CD4-positive, alpha-beta T cell (primary cell): ENCODE data around the gene RASAL2. TPM values are rescaled to one million over a fixed set of nuclear protein-coding genes. Genes with fewer than 3 reads are reported as not detected.

Experiments
- ATAC-seq: fragments of 200-7000 bp; cut with Tn5 transposase; one replicate; pipeline ENCODE4 v1.10.0; 2022; ENCODE audit warnings: mild to moderate bottlenecking; ENCODE audit not compliant: poor library complexity
- CTCF ChIA-PET: fragments of 350-600 bp; sonication (Branson Sonifier 250); formaldehyde crosslinking; loops from one replicate; lab custom pipeline; 2021; ENCODE audit warnings: antibody characterized with exemption, inconsistent platforms; lab: Charles Lee
- POLR2A ChIA-PET: fragments of 350-600 bp; sonication (Branson Sonifier 250); formaldehyde crosslinking; loops from one replicate; lab custom pipeline; 2021; ENCODE audit warnings: antibody characterized with exemption, inconsistent platforms; lab: Charles Lee
- DNase-seq, 14 experiments: peaks; one replicate each; pipeline ENCODE4 v3.0.0-alpha.2; 2013 to 2020; ENCODE audit warnings: mixed read lengths in 2 of 14
- H3K27ac ChIP-seq, 2 donors: one replicate each; pipeline versions ENCODE4 v1.5.1 to v1.7.0; 2013; ENCODE audit warnings: low read length in 2 of 2, low read depth in 1 of 2, mild to moderate bottlenecking in 1 of 2
- H3K27me3 ChIP-seq, 2 experiments: 1 replicate in 1 of 2; 2 replicates in 1 of 2; pipeline versions ENCODE4 v1.6.1 to v1.7.0; 2013; ENCODE audit warnings: low read length in 2 of 2, control low read depth in 1 of 2, mild to moderate bottlenecking in 1 of 2, moderate library complexity in 1 of 2; ENCODE audit not compliant: insufficient read depth in 2 of 2, control insufficient read depth in 1 of 2
- H3K36me3 ChIP-seq: one replicate; pipeline ENCODE4 v1.6.1; 2013; ENCODE audit warnings: low read length, control low read depth; ENCODE audit not compliant: insufficient read depth
- H3K4me1 ChIP-seq: one replicate; pipeline ENCODE4 v1.6.1; 2013; ENCODE audit warnings: low read length, control low read depth; ENCODE audit not compliant: insufficient read depth
- H3K4me3 ChIP-seq: one replicate; pipeline ENCODE4 v1.5.1; 2013; ENCODE audit warnings: mild to moderate bottlenecking, low read length, moderate library complexity
- H3K9me3 ChIP-seq, 2 experiments: 1 replicate in 1 of 2; 2 replicates in 1 of 2; pipeline versions ENCODE4 v1.6.1 to v1.7.0; 2013; ENCODE audit warnings: low read length in 2 of 2, mild to moderate bottlenecking in 2 of 2, control low read depth in 1 of 2, moderate library complexity in 1 of 2; ENCODE audit not compliant: control insufficient read depth in 1 of 2, insufficient read depth in 1 of 2
- H3K27ac Mint-ChIP-seq: one replicate; pipeline ENCODE4 v1.8.0; 2020; ENCODE audit warnings: mixed read lengths
- H3K27me3 Mint-ChIP-seq: one replicate; pipeline ENCODE4 v1.8.0; 2021; ENCODE audit warnings: mixed read lengths
- H3K36me3 Mint-ChIP-seq: one replicate; pipeline ENCODE4 v1.8.0; 2021; ENCODE audit warnings: low read depth, mixed read lengths
- H3K4me1 Mint-ChIP-seq: one replicate; pipeline ENCODE4 v1.8.0; 2021; ENCODE audit warnings: low read depth, mixed read lengths
- H3K4me3 Mint-ChIP-seq: one replicate; pipeline ENCODE4 v1.8.0; 2020; ENCODE audit warnings: mild to moderate bottlenecking, mixed read lengths
- H3K9me3 Mint-ChIP-seq: one replicate; pipeline ENCODE4 v1.8.0; 2020; ENCODE audit warnings: mixed read lengths
- CTCF ChIP-seq: fragments of 200-600 bp; IDR thresholded peaks from one replicate; pipeline ENCODE4 v1.8.0; 2022; ENCODE audit warnings: antibody characterized with exemption, mild to moderate bottlenecking
- intact Hi-C, 2 experiments: fragments of 100-400 bp; cut with DNase I in 1 of 2; cut with micrococcal nuclease in 1 of 2; formaldehyde crosslinking; loops; one replicate each; pipeline versions ENCODE4 v1.15.1 to v1.9.0; 2023 to 2025; cut with DNase I, micrococcal nuclease
- total RNA-seq, 174 experiments: library from RNA in 2 of 174; stranded (reverse) in 2 of 174; gene quantifications; one replicate each; pipeline ENCODE4 v1.2.3 and lab custom pipeline; 2021 to 2026

Gene RASAL2
- total RNA-seq, 2 experiments from 2014 or later = 0.03 TPM; not detected in 1

- H3K27me3 Mint-ChIP-seq = no peaks in the 10 kb centered on the region
- H3K36me3 Mint-ChIP-seq = no peaks in the 10 kb centered on the region
- Histone ChIP-seq H3K27me3 (no peaks in the 10 kb centered on the region), H3K4me3 (no peak overlapping the region), H3K36me3 (no peaks in the 10 kb centered on the region), H3K9me3 (no peaks in the 10 kb centered on the region), H3K27ac (no peak overlapping the region), H3K4me1 (no peaks in the 10 kb centered on the region)
- H3K9me3 Mint-ChIP-seq = no peaks in the 10 kb centered on the region
- ATAC-seq (no peak), DNase-seq (no peak)
- no peak for TF ChIP-seq CTCF
- ChIA-PET CTCF (no interaction called here), POLR2A (no interaction called here)
- intact Hi-C loops = no loop called here
- no peaks in the 10 kb centered on the region for H3K4me1 Mint-ChIP-seq
- H3K27ac Mint-ChIP-seq = no peak overlapping the region
- H3K4me3 Mint-ChIP-seq = no peak overlapping the region
Observed at GRCh38 chr1:178121883-178122282, 28.0 kb downstream of the RASAL2 start.

- no peaks in the 10 kb centered on the region for H3K4me1 Mint-ChIP-seq
- CTCF ChIA-PET = no interaction called here
- H3K27me3 Mint-ChIP-seq = no peaks in the 10 kb centered on the region
- TF ChIP-seq CTCF = no peak
- ATAC-seq (no peak), DNase-seq (no peak)
- H3K36me3 ChIP-seq = no peaks in the 10 kb centered on the region
- H3K27ac Mint-ChIP-seq = no peak overlapping the region
- POLR2A ChIA-PET = no interaction called here
- no peaks in the 10 kb centered on the region for H3K4me1 ChIP-seq
- no peak overlapping the region for H3K4me3 ChIP-seq
- no peak overlapping the region for H3K27ac ChIP-seq
- intact Hi-C loops = no loop called here
- no peaks in the 10 kb centered on the region for H3K36me3 Mint-ChIP-seq
- H3K27me3 ChIP-seq = no peaks in the 10 kb centered on the region
- no peak overlapping the region for H3K4me3 Mint-ChIP-seq
- no peaks in the 10 kb centered on the region for H3K9me3 ChIP-seq
- no peaks in the 10 kb centered on the region for H3K9me3 Mint-ChIP-seq
Observed at GRCh38 chr1:178122283-178122682, 28.4 kb downstream of the RASAL2 start.

GRCh38 chr1:178124115-178124514, 30.2 kb downstream of the RASAL2 start:
- POLR2A ChIA-PET = no interaction called here
- H3K36me3 Mint-ChIP-seq = no peaks in the 10 kb centered on the region
- no peaks in the 10 kb centered on the region for H3K27me3 Mint-ChIP-seq

More at GRCh38 chr1:178124115-178124514, 30.2 kb downstream of the RASAL2 start:
- Mint-ChIP-seq H3K4me1 (no peaks in the 10 kb centered on the region), H3K27ac (no peak overlapping the region), H3K9me3 (no peaks in the 10 kb centered on the region), H3K4me3 (no peak overlapping the region)
- CTCF ChIA-PET = no interaction called here
- no peaks in the 10 kb centered on the region for H3K9me3 ChIP-seq
- ATAC-seq = no peak
- H3K4me3 ChIP-seq = no peak overlapping the region
- no peak for TF ChIP-seq CTCF
- no peak for DNase-seq
- no peaks in the 10 kb centered on the region for H3K36me3 ChIP-seq
- no peaks in the 10 kb centered on the region for H3K27me3 ChIP-seq
- no peaks in the 10 kb centered on the region for H3K4me1 ChIP-seq
- intact Hi-C loops = no loop called here
- no peak overlapping the region for H3K27ac ChIP-seq
